GM20431 (cell line): Measurements from ENCODE around the gene DNAJC16.
"Not testable (repeated sequence)": the region's sequence is repeated elsewhere in the genome, so short reads cannot be mapped to it uniquely, and the experiment has no call there.

Experiments
- in situ Hi-C: fragments of 300-500 bp; cut with MseI, MboI; formaldehyde crosslinking; loops from one replicate; pipeline ENCODE4 v1.15.0; 2020; ENCODE audit warnings: low sequenced_read_pairs; ENCODE audit not compliant: unreplicated experiment

The DNAJC16 gene

DNA sequence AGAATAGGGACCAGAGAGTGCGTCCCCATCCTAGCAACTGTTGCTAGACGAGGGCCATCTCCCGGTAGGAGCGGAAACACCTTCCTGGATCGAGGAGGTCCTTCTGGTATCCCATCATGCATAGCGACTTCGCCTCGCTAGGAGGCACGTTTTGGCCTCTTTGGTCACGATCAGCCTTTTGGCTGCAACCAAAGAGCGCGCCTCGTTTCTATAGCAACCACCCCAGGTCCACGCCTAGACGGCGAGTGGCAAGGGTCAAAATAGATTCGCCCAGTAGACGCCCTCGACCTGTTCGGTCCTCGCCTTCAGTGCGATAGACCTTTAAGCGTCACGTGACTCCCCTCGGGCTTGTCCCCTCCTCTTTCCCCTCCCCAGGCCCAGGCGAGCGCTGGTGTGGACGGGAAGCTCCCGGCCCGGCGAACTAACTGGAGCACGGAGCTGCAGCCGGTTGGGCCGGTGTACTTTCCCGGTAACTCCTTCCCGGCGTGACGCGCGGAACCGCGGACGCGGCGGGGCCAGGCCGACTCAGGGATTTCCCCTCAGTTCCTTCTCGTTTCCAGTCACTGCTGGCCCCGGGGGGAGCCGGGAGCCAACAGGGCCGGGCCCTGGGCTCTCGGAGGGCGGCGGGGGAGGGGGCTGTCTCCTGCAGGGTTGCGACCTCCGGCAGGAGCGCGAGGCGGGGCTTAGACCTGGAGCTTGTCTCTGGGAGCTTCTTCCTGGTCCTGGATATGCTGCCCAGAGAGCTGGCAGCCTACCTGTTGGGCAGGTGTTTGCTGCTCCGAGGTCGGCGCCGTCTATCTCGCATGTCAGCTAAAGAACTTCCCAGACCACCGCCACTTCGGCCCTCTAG lies at the start of gene DNAJC16:
Gene DNAJC16 (plus strand): TSS at position 359 of the 850 bp plus-strand sequence. CDS start 2,258 bp downstream, outside the sequence.
- in situ Hi-C loops: no loop called here

DNA sequence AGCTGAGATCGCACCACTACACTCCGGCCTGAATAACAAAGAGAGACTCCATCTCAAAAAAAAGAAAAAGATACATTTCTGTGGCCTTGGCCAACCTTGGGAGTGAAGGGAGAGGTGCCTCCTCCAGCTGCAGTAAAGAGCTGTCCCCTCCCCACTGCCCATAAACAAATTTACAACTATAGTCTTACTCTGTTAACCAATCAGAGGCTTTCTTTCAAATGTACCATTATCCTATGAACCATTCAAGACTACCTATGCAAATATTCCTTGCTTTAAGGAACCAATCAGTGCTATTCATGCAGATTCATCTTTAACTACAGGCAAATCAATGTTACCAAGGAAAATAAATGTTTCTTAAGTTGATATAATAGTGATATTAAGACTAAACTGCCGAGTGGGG lies 49.7 kb upstream of the DNAJC16 start:
- in situ Hi-C loops: no loop called here

DNA sequence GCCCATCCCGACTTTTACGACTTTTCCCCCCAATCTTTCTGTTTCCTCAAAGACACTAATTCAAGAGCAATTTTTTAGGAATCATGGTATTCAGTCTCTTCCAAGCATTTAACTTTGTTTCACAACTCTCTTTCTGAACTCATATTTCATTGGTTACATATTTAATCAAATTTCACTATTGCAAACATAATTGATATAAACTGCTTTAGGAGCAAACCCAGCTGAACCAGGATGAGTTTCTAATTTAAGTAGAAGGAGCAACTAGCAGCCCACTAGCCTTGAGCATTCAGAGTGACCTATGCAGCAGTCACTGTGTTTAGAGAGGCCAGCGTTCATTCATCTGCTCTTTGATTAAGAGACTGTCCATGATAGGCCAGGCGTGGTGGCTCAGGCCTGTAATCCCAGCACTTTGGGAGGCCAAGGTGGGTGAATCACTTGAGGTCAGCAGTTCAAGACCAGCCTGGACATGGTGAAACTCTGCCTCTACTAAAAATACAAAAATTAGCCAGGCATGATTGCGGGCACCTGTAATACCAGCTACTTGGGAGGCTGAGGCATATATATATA lies 48.9 kb upstream of the DNAJC16 start:
- in situ Hi-C loops: no loop called here

DNA sequence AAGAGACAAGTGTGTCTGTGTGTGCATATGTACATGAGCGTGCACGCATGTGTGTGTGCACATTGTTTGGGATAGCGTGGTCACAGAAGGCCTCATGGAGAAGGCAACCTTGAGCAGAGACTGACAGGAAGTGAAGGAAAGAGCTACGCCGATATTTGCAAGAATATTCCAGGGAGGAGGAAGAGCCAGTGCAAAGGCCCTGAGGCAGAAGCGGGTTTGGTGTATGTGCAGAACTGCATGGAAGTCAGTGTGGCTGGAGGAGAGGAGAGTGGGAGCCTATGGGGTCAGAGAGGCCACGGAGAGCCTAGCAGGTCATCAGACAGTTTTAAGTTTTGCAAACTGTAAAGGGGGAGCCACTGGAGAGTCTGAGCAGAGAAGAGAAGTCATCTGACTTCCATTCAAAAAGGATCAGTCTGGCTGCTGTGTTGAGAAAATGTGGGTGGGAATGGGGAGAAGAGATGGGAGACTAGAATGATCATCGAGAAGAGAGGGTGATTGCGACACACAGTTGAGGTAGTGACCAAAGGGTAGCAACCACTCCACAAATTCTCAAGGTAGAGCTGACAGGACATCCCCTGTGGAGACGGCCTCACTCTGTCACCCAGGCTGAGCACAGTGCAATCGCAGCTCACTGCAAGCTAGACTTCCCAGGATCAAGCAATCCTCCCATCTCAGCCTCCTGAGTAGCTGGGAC lies 46.8 kb upstream of the DNAJC16 start:
- in situ Hi-C loops: no loop called here

DNA sequence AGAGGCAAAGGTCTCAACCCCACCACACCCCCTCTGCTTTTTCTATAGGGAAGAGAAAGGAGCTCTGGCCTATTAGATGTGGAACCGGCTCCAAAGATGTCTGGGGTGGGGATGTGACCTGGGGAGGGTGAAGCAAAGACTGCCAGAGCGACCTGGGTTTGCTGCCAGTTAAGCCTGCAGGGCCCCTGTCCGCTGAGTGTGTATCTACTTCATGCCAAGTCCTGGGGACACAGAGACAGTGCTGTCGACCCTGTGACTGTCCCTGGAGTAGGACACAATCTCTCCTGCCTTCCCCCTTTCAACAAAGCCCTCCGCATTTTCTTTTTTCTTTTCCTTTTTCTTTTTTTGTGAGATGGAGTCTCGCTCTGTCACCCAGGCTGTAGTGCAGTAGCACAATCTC lies 44.2 kb upstream of the DNAJC16 start:
- in situ Hi-C loops: not testable (repeated sequence)

DNA sequence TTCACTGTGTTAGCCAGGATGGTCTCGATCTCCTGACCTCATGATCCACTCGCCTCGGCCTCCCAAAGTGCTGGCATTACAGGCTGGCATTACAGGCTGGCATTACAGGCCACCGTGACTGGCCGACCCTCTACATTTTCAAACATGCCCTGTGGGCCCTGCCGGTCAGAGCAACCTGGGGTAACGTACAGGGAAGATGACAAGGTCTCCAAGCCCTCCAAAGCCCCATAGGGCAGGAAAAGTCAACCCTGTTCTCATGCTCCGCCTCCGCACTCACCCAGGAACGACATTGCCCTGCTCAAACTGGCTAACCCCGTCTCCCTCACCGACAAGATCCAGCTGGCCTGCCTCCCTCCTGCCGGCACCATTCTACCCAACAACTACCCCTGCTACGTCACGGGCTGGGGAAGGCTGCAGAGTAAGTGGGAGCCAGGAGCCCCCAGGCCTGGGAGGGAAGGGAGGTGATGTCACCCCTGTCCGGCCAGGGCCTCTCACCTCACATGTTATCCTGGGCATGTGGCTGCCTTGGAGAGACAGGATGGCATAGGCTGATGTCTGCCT lies 43.6 kb upstream of the DNAJC16 start:
- in situ Hi-C loops: not testable (repeated sequence)

DNA sequence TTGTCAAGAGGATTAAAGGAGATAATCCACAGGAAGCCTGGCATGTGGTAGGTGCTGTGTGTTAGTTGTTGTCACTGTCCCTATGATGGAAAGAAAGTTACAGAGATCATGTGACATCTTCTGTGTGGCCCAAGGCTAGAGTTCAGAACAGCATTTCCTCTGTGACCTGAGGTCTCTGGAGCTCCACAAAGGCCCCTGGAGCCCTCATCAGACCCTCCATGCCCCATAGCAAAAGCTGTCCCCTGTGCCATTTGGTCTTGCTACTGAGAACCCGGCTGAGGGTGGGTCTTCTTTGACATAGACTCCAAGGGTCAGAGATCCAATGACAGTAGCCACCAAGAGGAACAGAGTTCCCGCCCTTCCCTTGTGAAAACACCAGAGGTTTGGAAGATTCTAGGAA lies 42.7 kb upstream of the DNAJC16 start:
- in situ Hi-C loops: no loop called here

- in situ Hi-C loops: not testable (repeated sequence)
Measured at GRCh38 chr1:15484443-15484842, 42.2 kb upstream of the DNAJC16 start.

DNA sequence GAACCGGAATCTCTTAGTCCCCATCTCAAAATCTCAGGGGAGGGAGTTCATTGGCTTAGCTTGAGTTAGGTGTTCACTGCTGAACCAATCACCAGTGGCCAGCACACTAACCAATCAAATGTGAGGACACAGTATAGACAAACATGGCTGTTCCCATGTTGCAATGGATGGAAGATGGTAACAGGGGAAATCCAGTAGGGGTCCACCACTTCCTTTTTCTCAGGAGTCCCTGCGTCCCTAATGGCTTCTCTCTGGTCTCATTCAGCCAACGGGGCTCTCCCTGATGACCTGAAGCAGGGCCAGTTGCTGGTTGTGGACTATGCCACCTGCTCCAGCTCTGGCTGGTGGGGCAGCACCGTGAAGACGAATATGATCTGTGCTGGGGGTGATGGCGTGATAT lies 41.0 kb upstream of the DNAJC16 start:
- in situ Hi-C loops: no loop called here

GRCh38 chr1:15486844-15487610 lies 39.6 kb upstream of the DNAJC16 start:
- in situ Hi-C loops: not testable (repeated sequence)

GRCh38 chr1:15488371-15488770 lies 38.3 kb upstream of the DNAJC16 start:
- in situ Hi-C loops: no loop called here

DNA sequence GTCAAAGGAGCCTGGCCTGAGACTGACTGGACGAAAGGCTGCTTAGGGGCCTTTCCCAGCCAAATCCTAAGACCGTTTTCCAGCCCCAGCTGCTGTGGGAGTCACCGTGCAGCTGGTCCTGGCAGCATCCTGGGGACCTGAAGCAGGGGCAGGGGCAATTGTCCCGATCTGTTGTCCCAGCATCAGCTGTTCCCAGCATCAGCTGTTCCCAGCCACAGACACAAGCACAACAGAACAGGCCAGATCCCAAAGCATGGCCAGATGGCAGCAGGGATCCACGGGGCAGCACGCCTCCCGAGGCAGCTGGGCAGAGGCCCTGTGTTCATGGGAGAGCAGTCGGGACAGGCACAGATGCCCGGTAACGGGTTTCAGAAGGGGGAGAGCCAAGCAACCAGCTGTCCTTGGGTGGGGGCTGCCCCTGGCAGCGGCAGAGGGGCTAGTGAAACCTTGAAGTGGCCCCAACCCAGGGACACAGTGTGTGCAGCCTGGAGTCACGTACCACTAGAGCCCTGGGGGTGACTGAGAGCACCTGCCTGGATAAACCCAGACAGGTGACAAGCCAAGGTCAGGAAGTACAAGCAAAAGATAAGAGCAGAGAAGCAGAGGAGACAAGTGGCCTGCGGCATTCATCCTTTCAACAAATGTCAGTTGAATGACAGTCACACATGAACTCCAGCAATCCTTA lies 37.5 kb upstream of the DNAJC16 start:
- in situ Hi-C loops: no loop called here

GRCh38 chr1:15491010-15491409 lies 35.6 kb upstream of the DNAJC16 start:
- in situ Hi-C loops: not testable (repeated sequence)

- in situ Hi-C loops: no loop called here
Measured at GRCh38 chr1:15492596-15492995, 34.1 kb upstream of the DNAJC16 start.

DNA sequence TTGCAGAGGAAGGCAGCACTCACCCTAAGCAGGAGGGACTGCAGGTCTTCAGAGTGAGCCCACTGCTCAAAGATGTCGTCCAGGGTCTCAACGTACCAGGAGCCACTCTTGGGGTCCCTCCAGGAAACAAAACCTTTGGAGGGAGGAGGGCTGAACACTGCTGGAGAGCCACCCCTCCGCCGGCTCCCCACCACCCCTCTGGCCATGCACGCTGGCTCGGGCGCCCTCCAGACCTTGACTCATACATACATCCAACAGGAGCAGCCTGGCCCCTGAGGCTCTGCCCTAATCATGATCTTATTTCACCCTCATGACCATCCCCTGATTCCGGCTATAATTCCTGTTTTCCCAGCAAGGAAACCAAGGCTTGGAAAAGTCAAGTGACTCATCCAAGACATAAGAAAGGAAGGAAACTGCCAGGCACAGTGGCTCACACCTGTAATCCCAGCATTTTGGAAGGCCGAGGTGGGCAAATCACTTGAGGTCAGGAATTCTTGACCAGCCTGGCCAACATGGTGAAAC lies 32.7 kb upstream of the DNAJC16 start:
- in situ Hi-C loops: no loop called here

DNA sequence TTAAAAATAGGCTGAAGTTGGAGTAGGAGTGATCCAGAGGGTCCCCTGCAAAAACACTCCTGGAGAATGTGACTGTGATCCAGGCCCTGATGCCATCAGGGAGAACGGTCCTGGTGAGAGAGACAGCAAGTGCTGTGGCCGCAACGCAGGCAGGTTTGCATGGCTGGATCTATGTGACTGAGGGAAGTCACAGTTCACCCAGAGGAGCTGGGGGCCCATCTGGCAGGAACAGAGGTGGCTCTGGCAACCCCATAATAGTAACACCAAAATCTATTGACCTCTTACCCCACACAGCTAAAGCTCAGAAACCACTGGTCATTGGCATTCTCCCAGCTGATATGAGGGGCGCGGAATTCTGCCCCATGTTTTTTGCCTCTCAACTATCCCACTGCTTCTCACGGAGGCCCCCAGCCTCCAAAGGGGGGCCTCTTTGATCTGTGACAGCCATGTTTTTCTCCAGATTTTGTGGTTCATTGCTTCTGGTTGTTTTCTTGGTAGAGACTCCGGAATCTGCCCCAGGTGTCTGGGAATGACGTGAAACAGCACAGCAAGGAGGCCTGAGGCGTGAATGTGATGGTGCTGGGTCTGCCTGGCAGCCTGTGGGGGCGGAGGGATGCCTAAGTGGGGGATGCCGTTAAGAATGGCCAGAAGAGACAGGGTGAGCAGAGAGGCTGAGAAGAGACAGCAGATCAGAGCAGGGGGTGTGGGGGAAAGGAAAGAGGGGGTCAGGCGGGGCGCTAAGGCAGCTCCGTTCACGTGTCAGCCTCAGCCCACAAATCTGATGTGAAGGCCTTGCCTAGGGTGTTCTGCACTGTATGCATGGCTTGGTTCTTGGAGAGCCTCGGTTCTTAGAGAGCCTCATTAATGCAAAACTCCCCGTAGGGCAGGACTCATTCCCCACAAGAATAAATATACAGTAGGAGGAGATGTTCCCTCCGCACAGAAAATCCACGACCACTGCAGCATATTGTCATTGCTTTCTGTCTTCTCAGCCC lies 26.2 kb upstream of the DNAJC16 start:
- in situ Hi-C loops: no loop called here

DNA sequence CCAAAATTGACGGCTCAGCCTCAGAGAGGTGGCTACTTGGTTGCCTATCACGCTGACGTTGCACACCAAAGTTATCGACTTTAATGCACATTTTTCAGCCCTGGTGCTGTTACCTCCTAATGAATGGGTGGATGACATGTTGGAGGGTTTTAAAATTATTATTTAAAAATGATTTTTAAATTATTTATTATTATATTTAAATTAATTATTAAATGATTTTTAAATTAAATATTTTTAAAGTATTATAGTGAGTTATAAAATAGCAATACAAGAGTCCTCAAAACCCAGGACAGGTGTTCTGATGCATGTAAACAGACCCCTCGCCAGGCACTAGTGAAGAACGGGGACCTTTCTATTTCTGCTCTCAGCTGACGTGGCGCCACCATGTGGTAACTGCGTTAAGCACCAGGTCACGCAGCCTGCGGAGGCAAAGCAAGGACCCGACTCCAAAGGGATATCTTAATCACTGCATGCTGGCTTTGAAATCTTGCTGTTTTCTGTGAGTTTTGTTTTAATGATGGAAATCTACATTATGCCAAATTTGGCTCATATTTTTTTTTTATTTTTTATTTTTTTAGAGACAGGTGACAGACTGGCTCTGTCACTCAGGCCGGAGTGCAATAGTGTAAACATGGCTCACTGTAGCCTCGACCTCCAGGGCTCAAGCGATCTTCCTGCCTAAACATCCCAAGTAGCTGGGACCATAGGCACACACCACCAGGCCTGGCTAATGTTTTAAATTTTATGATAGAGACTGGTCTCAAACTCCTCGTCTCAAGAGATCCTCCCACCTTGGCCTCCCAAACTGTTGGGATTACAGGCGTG lies 25.2 kb upstream of the DNAJC16 start:
- in situ Hi-C loops: no loop called here
